ENCODE measurements around the gene SRPRA.

GRCh38 chr11:126279191-126279590 is 10.5 kb upstream of the SRPRA start:
- TF ChIP-seq FOXK2 (IDR thresholded peaks at IDR 0.05) (no peak), FOXA1 (IDR thresholded peaks at IDR 0.05) (no peak), SP1 (IDR thresholded peaks at IDR 0.05) (no peak), SUZ12 (IDR thresholded peaks at IDR 0.05) (no peak), PKNOX1 (IDR thresholded peaks at IDR 0.05) (no peak), TARDBP (IDR thresholded peaks at IDR 0.05) (no peak), BHLHE40 (IDR thresholded peaks at IDR 0.05; ENCODE audit: borderline replicate concordance) (no peak)

All from HEK293T (cell line).